Measurements from ENCODE around the gene GABARAPL1. TPM values are rescaled to one million over a fixed set of nuclear protein-coding genes. Genes with fewer than 3 reads are reported as not detected.

GABARAPL1 gene
- total and polyA plus RNA-seq, 2 of the 13 experiments (the other 11 are each of a cell fraction or from before 2014, with no cell fraction given) = 7.9 to 26.1 TPM

DNA sequence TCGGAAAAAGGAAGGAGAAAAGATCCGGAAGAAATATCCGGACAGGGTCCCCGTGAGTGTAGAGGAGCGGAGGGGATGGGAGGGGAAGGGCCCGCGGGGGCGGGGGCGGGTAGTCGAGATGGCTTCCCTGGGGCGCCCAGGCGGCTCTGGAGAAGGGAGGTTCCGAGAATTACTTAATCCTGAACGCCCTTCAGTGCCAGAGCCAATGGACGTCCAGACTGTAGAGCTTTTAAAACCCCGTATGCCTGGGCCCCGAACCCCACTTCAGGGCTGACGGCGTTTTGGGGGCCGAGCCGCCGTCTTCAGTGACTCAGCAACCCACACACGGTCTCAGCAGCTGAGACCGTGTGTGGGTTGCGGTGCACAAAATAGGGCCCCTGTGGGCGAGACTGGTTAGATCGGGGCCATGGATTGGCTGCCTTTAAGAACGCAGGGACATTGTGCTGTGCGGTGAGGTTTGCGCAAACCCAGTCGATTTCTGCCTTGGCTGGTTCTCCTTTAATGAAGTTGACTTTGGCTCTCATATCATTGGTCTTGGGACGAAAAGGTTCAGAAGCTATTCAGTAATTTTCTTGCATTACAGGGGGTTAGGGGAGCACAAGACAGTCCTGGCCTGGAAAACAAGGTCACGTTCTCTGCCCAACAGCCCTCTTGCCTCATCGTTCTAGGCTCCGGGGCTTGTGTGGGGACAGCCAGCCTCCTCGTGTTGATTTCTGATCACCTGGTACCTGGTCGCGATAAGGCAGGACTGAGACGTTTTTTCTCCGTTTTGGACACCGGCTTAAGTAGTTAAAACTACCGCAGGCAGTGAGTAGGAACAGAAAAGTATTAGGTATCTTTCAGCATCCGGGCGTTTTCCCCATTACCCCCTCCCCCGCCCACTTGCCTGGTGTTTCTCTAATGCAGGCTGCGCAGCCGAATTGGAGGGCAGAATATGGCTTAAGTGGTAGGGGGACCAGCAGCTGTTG, 775 bp downstream of the GABARAPL1 start (continued):
- TF ChIP-seq CEBPG (CRISPR knock-in tag; IDR thresholded peaks at IDR 0.05) = peak; percentile 53
- no peak for TF ChIP-seq NFE2L1 (CRISPR knock-in tag; IDR thresholded peaks at IDR 0.05; ENCODE audit: borderline replicate concordance)
- TF ChIP-seq, protein P1, sequence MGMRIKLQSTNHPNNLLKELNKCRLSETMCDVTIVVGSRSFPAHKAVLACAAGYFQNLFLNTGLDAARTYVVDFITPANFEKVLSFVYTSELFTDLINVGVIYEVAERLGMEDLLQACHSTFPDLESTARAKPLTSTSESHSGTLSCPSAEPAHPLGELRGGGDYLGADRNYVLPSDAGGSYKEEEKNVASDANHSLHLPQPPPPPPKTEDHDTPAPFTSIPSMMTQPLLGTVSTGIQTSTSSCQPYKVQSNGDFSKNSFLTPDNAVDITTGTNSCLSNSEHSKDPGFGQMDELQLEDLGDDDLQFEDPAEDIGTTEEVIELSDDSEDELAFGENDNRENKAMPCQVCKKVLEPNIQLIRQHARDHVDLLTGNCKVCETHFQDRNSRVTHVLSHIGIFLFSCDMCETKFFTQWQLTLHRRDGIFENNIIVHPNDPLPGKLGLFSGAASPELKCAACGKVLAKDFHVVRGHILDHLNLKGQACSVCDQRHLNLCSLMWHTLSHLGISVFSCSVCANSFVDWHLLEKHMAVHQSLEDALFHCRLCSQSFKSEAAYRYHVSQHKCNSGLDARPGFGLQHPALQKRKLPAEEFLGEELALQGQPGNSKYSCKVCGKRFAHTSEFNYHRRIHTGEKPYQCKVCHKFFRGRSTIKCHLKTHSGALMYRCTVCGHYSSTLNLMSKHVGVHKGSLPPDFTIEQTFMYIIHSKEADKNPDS (CRISPR knock-in tag; IDR thresholded peaks at IDR 0.05) = no peak
- TF ChIP-seq CENPX (CRISPR knock-in tag; IDR thresholded peaks at IDR 0.05) = no peak
- TF ChIP-seq, protein P2, sequence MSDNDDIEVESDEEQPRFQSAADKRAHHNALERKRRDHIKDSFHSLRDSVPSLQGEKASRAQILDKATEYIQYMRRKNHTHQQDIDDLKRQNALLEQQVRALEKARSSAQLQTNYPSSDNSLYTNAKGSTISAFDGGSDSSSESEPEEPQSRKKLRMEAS (IDR thresholded peaks at IDR 0.05) = peak; percentile 18; the same call in 1 of the 2 replicates
- no peak for TF ChIP-seq NR2F2 (IDR thresholded peaks at IDR 0.05; ENCODE audit: borderline replicate concordance, low read depth)
- TF ChIP-seq ZNF589 (CRISPR knock-in tag; conservative IDR thresholded peaks at IDR 0.05) = no peak
- TF ChIP-seq RBM39 (IDR thresholded peaks at IDR 0.05; ENCODE audit: low read depth, low read length, poor library complexity, severe bottlenecking) = peak; percentile 40
- TF ChIP-seq NFIB (CRISPR knock-in tag; IDR thresholded peaks at IDR 0.05; ENCODE audit: borderline replicate concordance) = no peak
- TF ChIP-seq, protein P3, sequence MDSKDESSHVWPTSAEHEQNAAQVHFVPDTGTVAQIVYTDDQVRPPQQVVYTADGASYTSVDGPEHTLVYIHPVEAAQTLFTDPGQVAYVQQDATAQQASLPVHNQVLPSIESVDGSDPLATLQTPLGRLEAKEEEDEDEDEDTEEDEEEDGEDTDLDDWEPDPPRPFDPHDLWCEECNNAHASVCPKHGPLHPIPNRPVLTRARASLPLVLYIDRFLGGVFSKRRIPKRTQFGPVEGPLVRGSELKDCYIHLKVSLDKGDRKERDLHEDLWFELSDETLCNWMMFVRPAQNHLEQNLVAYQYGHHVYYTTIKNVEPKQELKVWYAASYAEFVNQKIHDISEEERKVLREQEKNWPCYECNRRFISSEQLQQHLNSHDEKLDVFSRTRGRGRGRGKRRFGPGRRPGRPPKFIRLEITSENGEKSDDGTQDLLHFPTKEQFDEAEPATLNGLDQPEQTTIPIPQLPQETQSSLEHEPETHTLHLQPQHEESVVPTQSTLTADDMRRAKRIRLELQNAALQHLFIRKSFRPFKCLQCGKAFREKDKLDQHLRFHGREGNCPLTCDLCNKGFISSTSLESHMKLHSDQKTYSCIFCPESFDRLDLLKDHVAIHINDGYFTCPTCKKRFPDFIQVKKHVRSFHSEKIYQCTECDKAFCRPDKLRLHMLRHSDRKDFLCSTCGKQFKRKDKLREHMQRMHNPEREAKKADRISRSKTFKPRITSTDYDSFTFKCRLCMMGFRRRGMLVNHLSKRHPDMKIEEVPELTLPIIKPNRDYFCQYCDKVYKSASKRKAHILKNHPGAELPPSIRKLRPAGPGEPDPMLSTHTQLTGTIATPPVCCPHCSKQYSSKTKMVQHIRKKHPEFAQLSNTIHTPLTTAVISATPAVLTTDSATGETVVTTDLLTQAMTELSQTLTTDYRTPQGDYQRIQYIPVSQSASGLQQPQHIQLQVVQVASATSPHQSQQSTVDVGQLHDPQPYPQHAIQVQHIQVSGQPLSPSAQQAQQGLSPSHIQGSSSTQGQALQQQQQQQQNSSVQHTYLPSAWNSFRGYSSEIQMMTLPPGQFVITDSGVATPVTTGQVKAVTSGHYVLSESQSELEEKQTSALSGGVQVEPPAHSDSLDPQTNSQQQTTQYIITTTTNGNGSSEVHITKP (CRISPR knock-in tag; IDR thresholded peaks at IDR 0.05; ENCODE audit: low read depth) = no peak
- TF ChIP-seq, protein P4, sequence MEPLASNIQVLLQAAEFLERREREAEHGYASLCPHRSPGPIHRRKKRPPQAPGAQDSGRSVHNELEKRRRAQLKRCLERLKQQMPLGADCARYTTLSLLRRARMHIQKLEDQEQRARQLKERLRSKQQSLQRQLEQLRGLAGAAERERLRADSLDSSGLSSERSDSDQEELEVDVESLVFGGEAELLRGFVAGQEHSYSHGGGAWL (CRISPR knock-in tag; IDR thresholded peaks at IDR 0.05) = no peak
- TF ChIP-seq, protein P5, sequence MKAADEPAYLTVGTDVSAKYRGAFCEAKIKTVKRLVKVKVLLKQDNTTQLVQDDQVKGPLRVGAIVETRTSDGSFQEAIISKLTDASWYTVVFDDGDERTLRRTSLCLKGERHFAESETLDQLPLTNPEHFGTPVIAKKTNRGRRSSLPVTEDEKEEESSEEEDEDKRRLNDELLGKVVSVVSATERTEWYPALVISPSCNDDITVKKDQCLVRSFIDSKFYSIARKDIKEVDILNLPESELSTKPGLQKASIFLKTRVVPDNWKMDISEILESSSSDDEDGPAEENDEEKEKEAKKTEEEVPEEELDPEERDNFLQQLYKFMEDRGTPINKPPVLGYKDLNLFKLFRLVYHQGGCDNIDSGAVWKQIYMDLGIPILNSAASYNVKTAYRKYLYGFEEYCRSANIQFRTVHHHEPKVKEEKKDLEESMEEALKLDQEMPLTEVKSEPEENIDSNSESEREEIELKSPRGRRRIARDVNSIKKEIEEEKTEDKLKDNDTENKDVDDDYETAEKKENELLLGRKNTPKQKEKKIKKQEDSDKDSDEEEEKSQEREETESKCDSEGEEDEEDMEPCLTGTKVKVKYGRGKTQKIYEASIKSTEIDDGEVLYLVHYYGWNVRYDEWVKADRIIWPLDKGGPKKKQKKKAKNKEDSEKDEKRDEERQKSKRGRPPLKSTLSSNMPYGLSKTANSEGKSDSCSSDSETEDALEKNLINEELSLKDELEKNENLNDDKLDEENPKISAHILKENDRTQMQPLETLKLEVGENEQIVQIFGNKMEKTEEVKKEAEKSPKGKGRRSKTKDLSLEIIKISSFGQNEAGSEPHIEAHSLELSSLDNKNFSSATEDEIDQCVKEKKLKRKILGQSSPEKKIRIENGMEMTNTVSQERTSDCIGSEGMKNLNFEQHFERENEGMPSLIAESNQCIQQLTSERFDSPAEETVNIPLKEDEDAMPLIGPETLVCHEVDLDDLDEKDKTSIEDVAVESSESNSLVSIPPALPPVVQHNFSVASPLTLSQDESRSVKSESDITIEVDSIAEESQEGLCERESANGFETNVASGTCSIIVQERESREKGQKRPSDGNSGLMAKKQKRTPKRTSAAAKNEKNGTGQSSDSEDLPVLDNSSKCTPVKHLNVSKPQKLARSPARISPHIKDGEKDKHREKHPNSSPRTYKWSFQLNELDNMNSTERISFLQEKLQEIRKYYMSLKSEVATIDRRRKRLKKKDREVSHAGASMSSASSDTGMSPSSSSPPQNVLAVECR (CRISPR knock-in tag; IDR thresholded peaks at IDR 0.05; ENCODE audit: borderline replicate concordance) = 0 out of 2 replicates have a peak, but pooled peaks have one; percentile 19
- no peak for TF ChIP-seq YEATS2 (CRISPR knock-in tag; IDR thresholded peaks at IDR 0.05; ENCODE audit: borderline replicate concordance)
- no peak for TF ChIP-seq YY1 (IDR thresholded peaks at IDR 0.05; ENCODE audit: insufficient read depth, insufficient replicate concordance, low read depth, low read length)
- no peak for TF ChIP-seq HDAC2 (CRISPR knock-in tag; IDR thresholded peaks at IDR 0.05)
- no peak for TF ChIP-seq ISL2 (CRISPR knock-in tag; IDR thresholded peaks at IDR 0.05)
